Measurements from ENCODE around the gene MX2.
"Not testable (repeated sequence)": the region's sequence is repeated elsewhere in the genome, so short reads cannot be mapped to it uniquely, and the experiment has no call there.

The MX2 gene

GRCh38 chr21:41418393-41418792 lies 56.6 kb downstream of the MX2 start:
- DNase-seq (ENCODE audit: low spot score) = no peak

- DNase-seq (ENCODE audit: low spot score) = no peak
Observed at GRCh38 chr21:41418956-41419680, 57.3 kb downstream of the MX2 start.

- DNase-seq (ENCODE audit: low spot score) = peak; percentile 71
Observed at GRCh38 chr21:41419921-41420862, 58.4 kb downstream of the MX2 start.

- not testable (repeated sequence) for DNase-seq (ENCODE audit: low spot score)
Observed at GRCh38 chr21:41420998-41421397, 59.2 kb downstream of the MX2 start.

- peak; percentile 26 for DNase-seq (ENCODE audit: low spot score)
Observed at GRCh38 chr21:41422546-41423304, 60.9 kb downstream of the MX2 start.

GRCh38 chr21:41423305-41423636 lies 61.4 kb downstream of the MX2 start:
- DNase-seq (ENCODE audit: low spot score) = not testable (repeated sequence)

GRCh38 chr21:41425588-41425953 lies 63.7 kb downstream of the MX2 start:
- no peak for DNase-seq (ENCODE audit: low spot score)

- DNase-seq (ENCODE audit: low spot score) = peak; percentile 22
Observed at GRCh38 chr21:41425954-41426675, 64.3 kb downstream of the MX2 start, which contains the start of gene MX1. MX1 (plus strand) TSS chr21:41426239; CDS start chr21:41432071, 5,832 bp downstream.

GRCh38 chr21:41426676-41427404 lies 65.0 kb downstream of the MX2 start:
- no peak for DNase-seq (ENCODE audit: low spot score)

GRCh38 chr21:41427556-41427955 lies 65.7 kb downstream of the MX2 start:
- no peak for DNase-seq (ENCODE audit: low spot score)

- DNase-seq (ENCODE audit: low spot score) = no peak
Observed at GRCh38 chr21:41428311-41428710, 66.5 kb downstream of the MX2 start.

GRCh38 chr21:41428847-41429246 lies 67.0 kb downstream of the MX2 start:
- no peak for DNase-seq (ENCODE audit: low spot score)

- no peak for DNase-seq (ENCODE audit: low spot score)
Observed at GRCh38 chr21:41429305-41429704, 67.5 kb downstream of the MX2 start.

- no peak for DNase-seq (ENCODE audit: low spot score)
Observed at GRCh38 chr21:41429925-41430491, 68.2 kb downstream of the MX2 start.

GRCh38 chr21:41431788-41432548 lies 70.1 kb downstream of the MX2 start:
- no peak for DNase-seq (ENCODE audit: low spot score)

- no peak for DNase-seq (ENCODE audit: low spot score)
Observed at GRCh38 chr21:41432562-41433460, 71.0 kb downstream of the MX2 start.

- no peak for DNase-seq (ENCODE audit: low spot score)
Observed at GRCh38 chr21:41433566-41433965, 71.7 kb downstream of the MX2 start.

GRCh38 chr21:41435706-41436105 lies 73.9 kb downstream of the MX2 start:
- DNase-seq (ENCODE audit: low spot score) = no peak

- no peak for DNase-seq (ENCODE audit: low spot score)
Observed at GRCh38 chr21:41437729-41438128, 75.9 kb downstream of the MX2 start.
